Measurements from ENCODE around the gene ARRDC5. TPM values are rescaled to one million over a fixed set of nuclear protein-coding genes. Genes with fewer than 3 reads are reported as not detected.
"Not testable (repeated sequence)": the region's sequence is repeated elsewhere in the genome, so short reads cannot be mapped to it uniquely, and the experiment has no call there.

The ARRDC5 gene
- total and polyA plus RNA-seq, 2 of the 8 experiments (the other 6 are each of a cell fraction or from before 2014, with no cell fraction given) = not detected

- peaks cover 3 to 20% (median 14%) of the 10 kb centered on the region in 4 experiments; a peak in 6 of 7 replicates for H3K27me3 ChIP-seq (replicated peaks in 1 of 4; ENCODE audit: control insufficient read depth in 3 of 4, extremely low read depth in 1 of 4, insufficient read depth in 3 of 4, low read length in 3 of 4)
- H3K27ac ChIP-seq (ENCODE audit: low read depth, low read length); H4K20me1 ChIP-seq (replicated peaks in 1 of 2; ENCODE audit: control insufficient read depth in 1 of 2, insufficient read depth in 2 of 2, low read length in 2 of 2); H4K5ac ChIP-seq (ENCODE audit: insufficient read length, low read depth, low read length); H2BK20ac ChIP-seq (ENCODE audit: low read length); H4K8ac ChIP-seq (ENCODE audit: extremely low read depth, insufficient read depth, low read length); H3K23me2 ChIP-seq (ENCODE audit: low read depth, low read length); H3K56ac ChIP-seq (replicated peaks; ENCODE audit: insufficient read length, low read depth, low read length); CTCF ChIA-PET (ENCODE audit: partially characterized antibody); H3K18ac ChIP-seq (ENCODE audit: extremely low read depth, low read length); H3K4me1 ChIP-seq (replicated peaks in 1 of 4; ENCODE audit: control insufficient read depth in 3 of 4, insufficient read depth in 4 of 4, low read length in 3 of 4); H3K36me3 ChIP-seq (ENCODE audit: control insufficient read depth in 2 of 4, insufficient read depth in 4 of 4, low read length in 3 of 4); DNase-seq (ENCODE audit: low read depth in 1 of 2, low spot score in 2 of 2); POLR2A ChIA-PET (ENCODE audit: partially characterized antibody); H3K4ac ChIP-seq (replicated peaks; ENCODE audit: insufficient read length, low read depth, low read length); FAIRE-seq; H3K4me2 ChIP-seq (ENCODE audit: insufficient read depth in 1 of 2, low read depth in 2 of 2, low read length in 2 of 2); H2AK5ac ChIP-seq (ENCODE audit: low read depth, low read length); H3K4me3 ChIP-seq (ENCODE audit: extremely low read depth in 1 of 4, insufficient read depth in 2 of 4, low read depth in 3 of 4, low read length in 4 of 4); H3K79me1 ChIP-seq (ENCODE audit: low read depth, low read length); H3K79me2 ChIP-seq (ENCODE audit: control insufficient read depth in 1 of 2, insufficient read depth in 2 of 2, low read length in 2 of 2); H2BK12ac ChIP-seq (ENCODE audit: low read depth, low read length); H4K91ac ChIP-seq (replicated peaks; ENCODE audit: insufficient read length, low read length); H3K9ac ChIP-seq (replicated peaks in 1 of 4; ENCODE audit: extremely low read depth in 1 of 4, low read depth in 3 of 4, low read length in 3 of 4); H2AFZ ChIP-seq (ENCODE audit: low read length); H2BK5ac ChIP-seq (ENCODE audit: low read depth, low read length); H2BK15ac ChIP-seq (ENCODE audit: low read length); H3K9me3 ChIP-seq (ENCODE audit: insufficient read depth in 2 of 2, low read depth in 1 of 2, low read length in 1 of 2); H3K23ac ChIP-seq (ENCODE audit: insufficient read length); H3K14ac ChIP-seq (ENCODE audit: insufficient read length); H2BK120ac ChIP-seq (replicated peaks; ENCODE audit: low read depth, low read length): not testable (repeated sequence)
- 92% methylated on average over 11 of the region's 11 CpGs; no CpG with 5 or more reads in 1 of the 2 experiments for WGBS, 2 experiments (ENCODE audit: extremely low coverage in 1 of 2, insufficient coverage in 1 of 2, insufficient read length in 1 of 2, insufficient replicate concordance in 2 of 2, low coverage in 1 of 2, low lambda C conversion rate in 2 of 2, missing lambda C conversion rate in 1 of 2)
These were observed 9.7 kb downstream of the ARRDC5 start for GRCh38 chr19:4892962-4893361.

Measured in H1 (cell line).